GM19455 (cell line): ENCODE results near the gene SMARCB1.

ENCODE experiments used
- ATAC-seq: cut with Tn5 transposase; IDR thresholded peaks from one replicate; pipeline ENCODE4 v1.9.1; 2021; ENCODE audit not compliant: unreplicated experiment

Gene SMARCB1

GRCh38 chr22:23874871-23875270 lies 88.1 kb downstream of the SMARCB1 start:
- ATAC-seq, result no peak

GRCh38 chr22:23875801-23876200 lies 89.0 kb downstream of the SMARCB1 start:
- ATAC-seq, result no peak

GRCh38 chr22:23877566-23877965 lies 90.8 kb downstream of the SMARCB1 start:
- no peak for ATAC-seq

- ATAC-seq, result no peak
These were observed 91.5 kb downstream of the SMARCB1 start for GRCh38 chr22:23878219-23878618.

- no peak for ATAC-seq
These were observed 95.6 kb downstream of the SMARCB1 start for GRCh38 chr22:23882370-23882769.

GRCh38 chr22:23883658-23884057 lies 96.9 kb downstream of the SMARCB1 start:
- no peak for ATAC-seq

- ATAC-seq, result no peak
These were observed 97.4 kb downstream of the SMARCB1 start for GRCh38 chr22:23884140-23884539.
